ENCODE data around the gene MPDU1. TPM values are rescaled to one million over a fixed set of nuclear protein-coding genes. Genes with fewer than 3 reads are reported as not detected.

MPDU1 gene
- total RNA-seq, 1 donor from 2014 or later = 61.8 TPM

DNA sequence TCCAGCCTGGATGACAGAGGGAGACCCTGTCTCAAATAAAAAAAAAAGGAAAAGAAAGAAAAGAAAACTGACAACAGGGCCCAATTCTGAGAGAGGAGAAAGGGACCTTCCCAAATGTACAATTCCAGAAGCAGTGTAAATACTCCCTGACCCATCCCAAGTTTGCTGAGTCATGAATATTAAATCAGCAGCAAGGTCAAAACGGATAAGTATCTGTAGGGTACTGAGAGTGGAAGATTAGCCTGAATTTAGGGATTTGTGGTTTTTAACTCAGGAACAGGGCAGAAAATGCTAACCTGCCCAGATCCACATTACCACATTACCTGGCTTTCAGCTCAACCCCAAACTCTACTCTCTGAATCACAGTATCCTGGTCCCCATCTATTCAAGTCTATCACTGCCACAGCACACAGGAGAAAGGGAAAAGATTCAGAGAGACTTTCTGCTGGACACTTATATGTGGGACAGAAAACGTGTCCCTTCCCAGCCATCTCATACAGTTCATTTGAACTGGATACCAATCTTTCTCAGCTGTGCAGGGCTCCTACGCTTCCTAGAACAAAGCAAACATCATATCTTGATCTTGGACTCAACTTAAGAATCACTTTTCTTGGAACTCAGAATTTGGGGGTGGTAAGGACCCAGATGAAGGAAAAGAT lies 28.1 kb downstream of the MPDU1 start:
- Mint-ChIP-seq H3K27me3 (no peaks in the 10 kb centered on the region), H3K9me3 (no peaks in the 10 kb centered on the region), H3K27ac (peak overlapping the region; percentile 69), H3K4me1 (ENCODE audit: unreplicated experiment) (peaks cover 29% of the 10 kb centered on the region), H3K36me3 (peaks cover 9% of the 10 kb centered on the region), H3K4me3 (peak overlapping the region; percentile 72)
- no peak for DNase-seq (ENCODE audit: extremely low spot score, unreplicated experiment)
- TF ChIP-seq, protein P1, sequence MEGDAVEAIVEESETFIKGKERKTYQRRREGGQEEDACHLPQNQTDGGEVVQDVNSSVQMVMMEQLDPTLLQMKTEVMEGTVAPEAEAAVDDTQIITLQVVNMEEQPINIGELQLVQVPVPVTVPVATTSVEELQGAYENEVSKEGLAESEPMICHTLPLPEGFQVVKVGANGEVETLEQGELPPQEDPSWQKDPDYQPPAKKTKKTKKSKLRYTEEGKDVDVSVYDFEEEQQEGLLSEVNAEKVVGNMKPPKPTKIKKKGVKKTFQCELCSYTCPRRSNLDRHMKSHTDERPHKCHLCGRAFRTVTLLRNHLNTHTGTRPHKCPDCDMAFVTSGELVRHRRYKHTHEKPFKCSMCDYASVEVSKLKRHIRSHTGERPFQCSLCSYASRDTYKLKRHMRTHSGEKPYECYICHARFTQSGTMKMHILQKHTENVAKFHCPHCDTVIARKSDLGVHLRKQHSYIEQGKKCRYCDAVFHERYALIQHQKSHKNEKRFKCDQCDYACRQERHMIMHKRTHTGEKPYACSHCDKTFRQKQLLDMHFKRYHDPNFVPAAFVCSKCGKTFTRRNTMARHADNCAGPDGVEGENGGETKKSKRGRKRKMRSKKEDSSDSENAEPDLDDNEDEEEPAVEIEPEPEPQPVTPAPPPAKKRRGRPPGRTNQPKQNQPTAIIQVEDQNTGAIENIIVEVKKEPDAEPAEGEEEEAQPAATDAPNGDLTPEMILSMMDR (conservative IDR thresholded peaks at IDR 0.05) = no peak

DNA sequence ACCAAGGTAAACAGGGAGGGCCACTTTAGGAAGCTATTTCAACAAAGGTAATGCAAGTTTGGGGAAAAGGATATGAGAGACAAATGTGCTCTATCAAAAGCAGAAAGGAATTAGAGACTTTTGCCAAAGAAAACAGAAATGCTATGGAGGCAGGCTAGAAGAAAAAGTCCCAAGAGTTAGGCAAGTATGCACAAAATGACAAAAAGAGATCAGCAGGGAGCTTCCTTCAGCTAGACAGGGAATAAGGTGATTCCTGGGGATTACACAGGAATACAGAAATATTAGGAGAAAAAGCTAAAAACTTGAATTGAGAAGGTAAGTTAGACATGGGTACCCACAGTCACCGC lies 28.6 kb downstream of the MPDU1 start:
- peak overlapping the region; percentile 69 for H3K27ac Mint-ChIP-seq
- peaks cover 9% of the 10 kb centered on the region for H3K36me3 Mint-ChIP-seq
- DNase-seq (ENCODE audit: extremely low spot score, unreplicated experiment) = no peak
- TF ChIP-seq, protein P1 (conservative IDR thresholded peaks at IDR 0.05) = no peak
- H3K4me1 Mint-ChIP-seq (ENCODE audit: unreplicated experiment) = peaks cover 29% of the 10 kb centered on the region
- H3K4me3 Mint-ChIP-seq = peak overlapping the region; percentile 72
- H3K27me3 Mint-ChIP-seq = no peaks in the 10 kb centered on the region
- no peaks in the 10 kb centered on the region for H3K9me3 Mint-ChIP-seq

DNA sequence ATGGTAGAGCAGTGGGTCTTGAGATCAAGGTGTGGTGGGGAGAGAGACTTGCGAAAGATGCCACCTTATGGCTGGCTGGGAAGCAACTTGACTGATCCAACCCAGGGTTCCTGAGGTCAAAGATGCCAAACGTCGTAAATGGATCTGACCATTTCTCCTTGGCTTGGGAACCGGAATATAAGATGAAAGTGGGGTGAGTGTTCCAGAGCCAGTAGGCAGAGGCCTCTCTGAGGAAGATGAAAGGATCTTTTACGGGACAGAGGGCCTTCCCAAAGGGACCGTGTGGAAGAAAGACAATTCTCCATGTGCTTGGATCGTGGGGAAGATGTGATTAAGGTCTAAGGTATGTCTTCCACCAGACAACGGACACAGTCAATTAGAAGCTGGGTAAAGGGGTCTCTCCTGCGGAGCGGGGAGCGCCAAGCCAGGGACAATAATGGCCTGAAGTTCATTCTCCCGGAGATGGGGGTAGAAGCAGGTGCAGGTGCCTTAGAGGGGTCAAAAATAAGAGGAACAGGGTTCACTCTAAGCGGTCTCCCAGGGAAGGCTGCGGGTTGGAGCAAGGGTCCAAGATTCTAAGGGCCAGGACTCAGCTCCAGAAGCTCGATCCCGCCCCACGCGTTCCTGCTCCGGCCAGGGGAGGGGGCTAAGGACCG lies 30.2 kb downstream of the MPDU1 start:
- Mint-ChIP-seq H3K9me3 (no peaks in the 10 kb centered on the region), H3K27ac (peak overlapping the region; percentile 85), H3K36me3 (peaks cover 9% of the 10 kb centered on the region), H3K4me3 (peak overlapping the region; percentile 93), H3K4me1 (ENCODE audit: unreplicated experiment) (peaks cover 29% of the 10 kb centered on the region), H3K27me3 (no peaks in the 10 kb centered on the region)
- no peak for DNase-seq (ENCODE audit: extremely low spot score, unreplicated experiment)
- TF ChIP-seq, protein P1 (conservative IDR thresholded peaks at IDR 0.05) = no peak

DNA sequence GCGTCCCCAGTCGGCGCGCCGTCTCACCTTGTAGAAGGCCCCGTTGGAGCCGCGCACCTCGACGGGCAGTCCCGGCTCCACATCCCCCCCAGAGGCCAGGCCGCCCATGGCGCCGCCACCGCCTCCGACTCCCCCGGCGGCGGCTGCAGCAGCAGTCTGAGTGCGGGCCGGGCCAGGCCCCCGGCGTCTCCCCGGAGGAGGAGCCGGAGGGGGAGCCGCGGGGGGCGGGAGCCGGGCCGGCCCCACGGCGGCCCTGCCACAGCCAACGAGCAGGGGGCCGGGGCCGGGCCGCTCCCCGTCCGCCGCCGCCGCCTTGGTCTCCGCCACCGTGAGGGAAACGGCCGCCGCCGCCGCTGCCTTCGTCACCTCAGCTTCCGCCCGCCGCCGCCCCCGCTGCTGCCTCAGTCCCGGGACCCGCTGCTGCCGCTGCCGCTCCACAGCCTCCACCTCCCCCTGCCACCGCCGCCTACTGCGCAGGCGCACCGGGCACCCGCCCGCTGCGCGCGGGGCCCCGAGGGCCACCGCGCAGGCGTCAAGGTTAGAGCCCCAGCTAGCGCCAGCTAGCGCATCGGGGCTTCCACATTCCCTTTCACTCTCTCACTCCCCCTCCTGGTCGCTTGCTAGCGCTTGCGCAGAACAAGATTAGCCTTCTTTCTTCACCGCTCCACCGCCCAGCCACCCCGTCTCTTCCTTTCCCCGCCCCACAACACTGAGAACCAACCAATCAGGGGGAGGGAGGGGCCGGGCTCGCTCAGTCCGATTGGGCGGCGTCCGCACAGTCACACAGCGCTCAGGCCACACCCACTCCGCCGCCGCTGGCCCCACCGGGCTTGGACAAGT lies 31.0 kb downstream of the MPDU1 start, which contains the start of gene FXR2:
TSS of gene FXR2 (minus strand) at position 473 of the 840 bp plus-strand sequence. CDS start at position 108, 365 bp downstream.
- TF ChIP-seq, protein P1 (conservative IDR thresholded peaks at IDR 0.05) = peak; percentile 72

DNA sequence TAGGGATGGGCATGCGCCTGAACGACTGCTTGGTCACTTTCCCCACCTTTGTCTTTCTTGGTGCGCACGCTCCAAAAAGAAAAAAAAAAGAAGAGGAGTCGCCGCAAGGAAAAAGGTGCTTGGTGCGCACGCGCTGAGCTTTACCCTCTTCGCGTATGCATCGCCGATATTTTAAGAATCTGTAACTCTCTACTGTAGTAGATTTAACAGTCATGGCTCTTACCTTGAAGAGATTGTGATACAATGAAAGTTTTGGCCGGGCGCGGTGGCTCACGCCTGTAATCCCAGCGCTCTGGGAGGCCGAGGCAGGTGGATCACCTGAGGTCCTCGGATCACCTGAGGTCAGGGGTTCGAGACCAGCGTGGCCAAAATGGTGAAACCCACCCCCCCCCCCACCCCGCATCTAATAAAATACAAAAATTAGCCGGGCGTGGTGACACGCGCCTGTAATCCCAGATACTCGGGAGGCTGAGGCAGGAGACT lies 31.7 kb downstream of the MPDU1 start:
- Mint-ChIP-seq H3K4me3 (peak overlapping the region; percentile 91), H3K27me3 (no peaks in the 10 kb centered on the region), H3K27ac (peak overlapping the region; percentile 95), H3K36me3 (peaks cover 9% of the 10 kb centered on the region), H3K9me3 (no peaks in the 10 kb centered on the region), H3K4me1 (ENCODE audit: unreplicated experiment) (peaks cover 26% of the 10 kb centered on the region)
- TF ChIP-seq, protein P1 (conservative IDR thresholded peaks at IDR 0.05) = no peak
- no peak for DNase-seq (ENCODE audit: extremely low spot score, unreplicated experiment)

More for the DNA sequence above, 31.0 kb downstream of the MPDU1 start, which contains the start of gene FXR2:
- no peaks in the 10 kb centered on the region for H3K9me3 Mint-ChIP-seq
- no peaks in the 10 kb centered on the region for H3K27me3 Mint-ChIP-seq
- H3K27ac Mint-ChIP-seq = peak within 1 kb of the TSS; percentile 95
- peak; percentile 99 for DNase-seq (ENCODE audit: extremely low spot score, unreplicated experiment)
- peaks cover 29% of the 10 kb centered on the region for H3K4me1 Mint-ChIP-seq (ENCODE audit: unreplicated experiment)
- H3K4me3 Mint-ChIP-seq = peak within 1 kb of the TSS; percentile 93
- peaks cover 9% of the 10 kb centered on the region for H3K36me3 Mint-ChIP-seq

Data from type B pancreatic cell (in vitro differentiated cells).